Subcutaneous adipose tissue (tissue), 4 donors: Measurements from ENCODE around the gene RPL31. TPM values are rescaled to one million over a fixed set of nuclear protein-coding genes. Genes with fewer than 3 reads are reported as not detected.

ENCODE experiments used
- total RNA-seq, 4 donors: library from RNA; depleted of rRNA; stranded (reverse); fragments of >200 nt; gene quantifications; one replicate each; pipeline ENCODE4 v1.1.0, GENCODE V29; 2016
- TF ChIP-seq, protein P1 (sequence below): fragments of 450-650 bp; IDR thresholded peaks from one replicate; pipeline ENCODE4 v1.5.1; 2016; ENCODE audit warnings: low read depth, mild to moderate bottlenecking, control low read depth, antibody characterized with exemption, moderate library complexity

Gene RPL31
- total RNA-seq, 4 donors from 2014 or later = 1,572 to 2,109 (median 1,828) TPM

DNA sequence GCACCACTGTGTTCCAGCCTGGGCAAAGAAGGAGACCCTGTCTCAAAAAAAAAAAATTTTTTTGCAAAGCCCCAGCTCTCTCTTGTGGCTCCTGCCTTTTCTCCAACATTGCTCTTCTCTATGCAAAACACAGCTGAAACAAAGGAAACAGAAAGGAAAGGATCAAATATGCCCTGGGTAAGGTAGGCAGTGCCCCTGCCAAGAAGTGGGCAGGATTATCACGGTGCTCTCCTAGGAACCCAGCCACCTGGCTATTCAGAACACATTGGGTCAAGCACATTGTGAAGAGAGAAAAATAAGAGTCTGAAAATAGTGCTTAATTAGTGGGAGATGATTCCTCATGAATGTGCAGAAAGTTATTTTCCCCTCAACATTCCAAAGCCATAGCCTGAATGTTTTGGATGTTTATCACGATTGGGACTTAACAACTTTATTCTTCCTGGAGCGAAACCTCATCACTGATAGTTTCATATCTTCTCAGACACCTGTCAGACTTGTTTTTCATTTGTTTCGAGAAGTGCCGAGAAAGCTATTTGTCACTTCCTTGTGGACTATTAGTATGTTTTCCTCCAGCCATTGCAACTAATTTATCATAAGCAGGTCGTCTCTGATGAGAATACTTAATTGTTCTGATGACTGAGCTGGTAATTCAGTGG, 42.7 kb upstream of the RPL31 start:
- TF ChIP-seq, protein P1, sequence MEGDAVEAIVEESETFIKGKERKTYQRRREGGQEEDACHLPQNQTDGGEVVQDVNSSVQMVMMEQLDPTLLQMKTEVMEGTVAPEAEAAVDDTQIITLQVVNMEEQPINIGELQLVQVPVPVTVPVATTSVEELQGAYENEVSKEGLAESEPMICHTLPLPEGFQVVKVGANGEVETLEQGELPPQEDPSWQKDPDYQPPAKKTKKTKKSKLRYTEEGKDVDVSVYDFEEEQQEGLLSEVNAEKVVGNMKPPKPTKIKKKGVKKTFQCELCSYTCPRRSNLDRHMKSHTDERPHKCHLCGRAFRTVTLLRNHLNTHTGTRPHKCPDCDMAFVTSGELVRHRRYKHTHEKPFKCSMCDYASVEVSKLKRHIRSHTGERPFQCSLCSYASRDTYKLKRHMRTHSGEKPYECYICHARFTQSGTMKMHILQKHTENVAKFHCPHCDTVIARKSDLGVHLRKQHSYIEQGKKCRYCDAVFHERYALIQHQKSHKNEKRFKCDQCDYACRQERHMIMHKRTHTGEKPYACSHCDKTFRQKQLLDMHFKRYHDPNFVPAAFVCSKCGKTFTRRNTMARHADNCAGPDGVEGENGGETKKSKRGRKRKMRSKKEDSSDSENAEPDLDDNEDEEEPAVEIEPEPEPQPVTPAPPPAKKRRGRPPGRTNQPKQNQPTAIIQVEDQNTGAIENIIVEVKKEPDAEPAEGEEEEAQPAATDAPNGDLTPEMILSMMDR = no peak

- TF ChIP-seq, protein P1 = no peak
Observed at GRCh38 chr2:100960688-100961087, 41.4 kb upstream of the RPL31 start.

DNA sequence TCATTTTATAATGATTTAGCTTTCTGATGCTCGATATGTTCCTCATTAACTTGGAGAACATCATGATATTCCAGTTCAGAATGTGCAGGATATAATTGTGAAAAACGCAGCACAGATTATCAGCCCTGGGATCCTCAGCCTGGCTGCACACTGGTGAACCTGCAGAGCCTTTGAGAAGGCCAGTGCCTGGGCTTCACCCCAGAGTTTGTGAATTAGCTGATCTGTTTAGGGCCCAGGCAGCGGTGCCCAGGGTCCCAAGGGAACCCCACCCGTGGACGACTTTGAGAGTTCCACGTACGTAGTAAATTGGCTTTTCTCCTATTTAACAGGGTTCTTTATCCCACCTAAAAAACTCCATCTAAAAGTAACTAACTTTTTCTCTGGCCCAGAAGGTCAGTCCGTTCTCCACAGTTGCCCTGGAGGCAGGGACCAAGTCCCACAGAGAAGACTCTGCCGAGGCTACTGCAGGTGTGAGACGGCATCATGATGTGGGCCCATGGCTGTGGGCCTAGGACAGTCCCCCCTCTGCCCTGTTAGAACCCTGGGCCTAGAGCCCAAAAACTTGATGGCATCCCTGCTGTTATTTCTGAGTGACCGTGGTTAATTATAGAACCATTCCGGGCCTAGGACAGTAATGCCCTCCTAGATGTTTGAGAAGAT, 39.6 kb upstream of the RPL31 start:
- TF ChIP-seq, protein P1 = no peak

- TF ChIP-seq, protein P1 = no peak
Observed at GRCh38 chr2:100963026-100963375, 39.1 kb upstream of the RPL31 start.

- TF ChIP-seq, protein P1 = no peak
Observed at GRCh38 chr2:100964222-100964621, 37.9 kb upstream of the RPL31 start.

DNA sequence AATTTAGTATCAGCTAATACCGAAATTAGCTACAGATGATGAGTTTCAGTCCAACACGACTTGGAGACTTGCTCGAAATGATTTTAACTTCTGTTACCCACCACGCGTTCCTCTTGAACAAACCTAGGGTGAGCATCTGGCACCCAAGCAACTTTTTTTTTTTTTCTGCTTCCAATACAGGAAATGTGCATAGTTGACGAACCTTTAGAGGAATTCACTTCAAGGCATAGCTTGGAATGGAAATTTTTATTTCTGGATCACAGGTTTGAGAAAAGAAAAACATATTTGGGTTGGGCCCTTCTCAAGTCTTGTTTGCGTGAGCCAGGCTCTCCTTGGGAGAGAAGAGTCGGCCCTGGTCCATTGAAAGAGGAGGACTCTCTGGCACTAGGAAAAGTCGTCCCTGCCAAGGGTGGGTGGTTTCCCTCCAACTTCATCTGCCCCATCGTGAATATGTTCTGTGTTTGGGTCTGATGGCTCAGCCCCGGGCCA, 37.4 kb upstream of the RPL31 start:
- TF ChIP-seq, protein P1 = no peak

DNA sequence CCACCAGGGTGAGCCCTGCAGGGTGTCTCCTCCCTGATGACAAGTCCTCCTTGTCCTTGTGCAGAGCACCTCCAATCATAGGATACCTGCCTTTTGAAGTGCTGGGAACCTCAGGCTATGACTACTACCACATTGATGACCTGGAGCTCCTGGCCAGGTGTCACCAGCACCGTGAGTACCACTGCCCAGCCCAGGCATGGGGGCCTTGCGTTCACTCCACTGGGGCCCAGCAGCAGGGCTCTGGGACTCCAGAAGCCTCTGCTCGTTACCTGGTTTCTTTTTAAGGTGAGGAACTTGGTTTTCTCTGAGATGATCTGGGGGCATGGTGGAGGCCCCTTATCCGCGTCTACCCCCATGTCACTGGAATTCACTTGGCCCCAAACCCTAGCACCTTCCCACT, 36.5 kb upstream of the RPL31 start:
- TF ChIP-seq, protein P1 = no peak
